Parathyroid adenoma (tissue), 2 donors: ENCODE results near the gene IQGAP3.

Experiments used
- H2AFZ ChIP-seq: fragments of 300-600 bp; sonication (generic); one replicate; pipeline ENCODE4 v1.7.0; 2017; ENCODE audit warnings: antibody characterized with exemption, mild to moderate bottlenecking
- H3K27ac ChIP-seq: fragments of 300-600 bp; sonication (generic); one replicate; pipeline ENCODE4 v1.7.0; 2017
- H3K27me3 ChIP-seq: fragments of 300-600 bp; sonication (generic); one replicate; pipeline ENCODE4 v1.7.0; 2017; ENCODE audit warnings: low read length; ENCODE audit not compliant: control insufficient read depth, insufficient read depth
- H3K36me3 ChIP-seq: fragments of 300-600 bp; sonication (generic); one replicate; pipeline ENCODE4 v1.7.0; 2017; ENCODE audit warnings: low read length; ENCODE audit not compliant: control insufficient read depth, insufficient read depth
- H3K4me1 ChIP-seq: fragments of 300-600 bp; sonication (generic); one replicate; pipeline ENCODE4 v1.7.0; 2017; ENCODE audit warnings: control low read depth
- H3K4me2 ChIP-seq: fragments of 300-600 bp; sonication (generic); one replicate; pipeline ENCODE4 v1.7.0; 2017; ENCODE audit warnings: low read length
- H3K4me3 ChIP-seq: fragments of 300-600 bp; sonication (generic); one replicate; pipeline ENCODE4 v1.7.0; 2017; ENCODE audit warnings: low read depth, low read length
- H3K79me2 ChIP-seq: fragments of 300-600 bp; sonication (generic); one replicate; pipeline ENCODE4 v1.7.0; 2017; ENCODE audit warnings: control low read depth
- H3K9ac ChIP-seq: fragments of 300-600 bp; sonication (generic); one replicate; pipeline ENCODE4 v1.7.0; 2017; ENCODE audit warnings: mild to moderate bottlenecking
- H3K9me3 ChIP-seq: fragments of 300-600 bp; sonication (generic); one replicate; pipeline ENCODE4 v1.7.0; 2017; ENCODE audit warnings: low read length; ENCODE audit not compliant: control insufficient read depth
- CTCF ChIP-seq: fragments of 300-600 bp; sonication (generic); IDR thresholded peaks from one replicate; pipeline ENCODE4 v1.7.0; 2017; ENCODE audit warnings: antibody characterized with exemption, mild to moderate bottlenecking
- donor health status: primary hyperparathyroidism.

IQGAP3 gene

GRCh38 chr1:156571919-156572662, at the start of gene IQGAP3:
Gene IQGAP3 (minus strand): TSS chr1:156572565. CDS start chr1:156572529, 36 bp downstream.
- H3K36me3 ChIP-seq = no peaks in the 10 kb centered on the region

DNA sequence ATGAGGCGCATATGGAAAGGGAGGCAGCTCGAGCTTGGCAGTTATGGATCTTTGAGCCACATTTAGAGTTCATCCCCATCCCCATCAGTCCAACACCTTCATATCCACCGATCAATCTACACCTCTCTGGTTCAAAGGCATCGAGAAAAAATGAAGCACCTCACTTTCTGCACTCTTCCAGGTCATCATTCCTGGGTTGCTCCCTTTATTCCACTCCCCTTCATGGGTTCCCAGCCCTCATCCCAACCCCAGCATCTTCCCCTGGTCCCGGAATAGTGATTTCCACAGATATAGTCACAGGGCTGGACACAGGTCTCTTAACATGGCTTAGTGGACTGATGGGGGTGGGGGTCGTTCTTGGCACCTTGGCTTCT, 47.2 kb upstream of the IQGAP3 start:
- Histone ChIP-seq H2AFZ (no peak overlapping the region), H3K4me3 (no peak overlapping the region), H3K4me1 (peaks cover 17% of the 10 kb centered on the region), H3K4me2 (no peak overlapping the region), H3K27me3 (no peaks in the 10 kb centered on the region), H3K9me3 (no peaks in the 10 kb centered on the region), H3K9ac (no peak overlapping the region), H3K79me2 (no peaks in the 10 kb centered on the region), H3K27ac (peak overlapping the region; percentile 41), H3K36me3 (no peaks in the 10 kb centered on the region)
- TF ChIP-seq CTCF = no peak

More at GRCh38 chr1:156571919-156572662, at the start of gene IQGAP3:
- Histone ChIP-seq H3K9me3 (no peaks in the 10 kb centered on the region), H3K79me2 (no peaks in the 10 kb centered on the region), H3K27ac (no peak within 1 kb of the TSS), H2AFZ (peak within 1 kb of the TSS; percentile 57), H3K4me1 (no peaks in the 10 kb centered on the region), H3K4me3 (peak within 1 kb of the TSS; percentile 6), H3K4me2 (peak within 1 kb of the TSS; percentile 49), H3K27me3 (no peaks in the 10 kb centered on the region), H3K9ac (no peak within 1 kb of the TSS)
- no peak for TF ChIP-seq CTCF

DNA sequence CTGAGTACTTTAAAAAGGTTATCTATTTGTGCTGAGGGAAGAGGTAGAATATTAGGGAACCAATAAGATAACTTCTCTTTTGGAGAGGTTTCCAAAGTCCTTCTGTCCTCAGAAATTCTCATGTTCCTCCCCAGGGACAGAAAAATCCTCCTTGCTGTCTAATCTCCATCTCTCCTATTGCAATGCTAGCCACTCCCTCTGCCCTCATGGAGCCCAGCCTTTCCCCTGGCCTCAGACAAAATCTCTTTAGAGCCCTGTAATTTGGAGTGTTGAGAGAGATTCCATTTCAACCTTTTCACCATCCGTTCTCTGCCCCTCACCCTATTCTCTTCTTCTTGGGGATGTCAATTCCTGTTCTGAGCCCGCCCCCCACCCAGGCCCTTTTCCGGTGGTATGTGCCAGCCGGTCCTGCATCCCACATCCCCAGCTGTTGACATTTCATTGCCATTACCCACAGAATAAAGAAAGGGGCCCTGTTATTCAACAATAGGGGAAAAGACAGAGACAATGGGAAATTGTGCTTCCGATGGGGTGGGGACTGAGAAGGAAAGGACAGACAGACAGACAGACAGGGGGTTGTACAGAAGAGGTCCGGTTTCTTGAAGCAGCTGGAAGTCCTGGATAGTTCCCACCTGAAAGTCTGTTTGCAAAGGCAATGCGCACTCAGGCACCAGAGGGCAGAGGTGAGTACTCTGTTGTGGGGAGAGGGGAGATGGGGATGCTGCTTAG, 46.7 kb upstream of the IQGAP3 start, which contains the start of gene HAPLN2:
Gene HAPLN2 (plus strand): TSS at position 563 of the 729 bp plus-strand sequence. CDS start 4,076 bp downstream, outside the sequence.
- Histone ChIP-seq H3K36me3 (no peaks in the 10 kb centered on the region), H3K4me1 (peaks cover 17% of the 10 kb centered on the region), H3K4me3 (no peak within 1 kb of the TSS), H3K27ac (peak within 1 kb of the TSS; percentile 41), H3K79me2 (no peaks in the 10 kb centered on the region), H3K27me3 (no peaks in the 10 kb centered on the region), H3K4me2 (no peak within 1 kb of the TSS), H3K9ac (no peak within 1 kb of the TSS), H2AFZ (peak within 1 kb of the TSS; percentile 60), H3K9me3 (no peaks in the 10 kb centered on the region)
- TF ChIP-seq CTCF = peak; percentile 20

DNA sequence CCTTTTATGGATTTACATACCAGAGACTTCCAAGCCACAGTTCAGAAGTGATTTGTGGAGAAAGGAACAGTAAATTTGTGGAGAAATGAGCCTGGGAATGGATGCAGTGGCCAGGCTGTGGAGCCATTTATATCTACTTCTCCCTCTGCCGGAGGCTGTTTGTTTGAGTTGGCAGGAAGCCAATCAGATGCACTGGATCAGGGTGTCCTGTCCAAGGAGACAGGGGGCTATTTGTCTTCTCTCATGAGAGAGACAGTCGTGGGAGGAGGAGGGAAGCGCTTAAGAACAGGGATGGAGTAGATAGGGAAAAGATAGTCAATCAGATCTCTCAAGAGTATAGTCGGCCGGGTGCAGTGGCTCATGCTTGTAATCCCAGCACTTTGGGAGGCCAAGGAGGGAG, 44.1 kb upstream of the IQGAP3 start:
- no peak for TF ChIP-seq CTCF
- H3K79me2 ChIP-seq = no peaks in the 10 kb centered on the region
- no peaks in the 10 kb centered on the region for H3K9me3 ChIP-seq
- H3K27me3 ChIP-seq = no peaks in the 10 kb centered on the region
- H3K9ac ChIP-seq = no peak overlapping the region
- H2AFZ ChIP-seq = peak overlapping the region; percentile 75
- H3K27ac ChIP-seq = peak overlapping the region; percentile 97
- H3K36me3 ChIP-seq = no peaks in the 10 kb centered on the region
- peak overlapping the region; percentile 43 for H3K4me3 ChIP-seq
- peak overlapping the region; percentile 58 for H3K4me2 ChIP-seq
- H3K4me1 ChIP-seq = peaks cover 13% of the 10 kb centered on the region
